HG03108 (cell line): Measurements from ENCODE around the gene ZP1.

Experiments
- ATAC-seq: cut with Tn5 transposase; IDR thresholded peaks from one replicate; pipeline ENCODE4 v1.9.1; 2021; ENCODE audit warnings: moderate library complexity; ENCODE audit not compliant: unreplicated experiment

Gene ZP1

DNA sequence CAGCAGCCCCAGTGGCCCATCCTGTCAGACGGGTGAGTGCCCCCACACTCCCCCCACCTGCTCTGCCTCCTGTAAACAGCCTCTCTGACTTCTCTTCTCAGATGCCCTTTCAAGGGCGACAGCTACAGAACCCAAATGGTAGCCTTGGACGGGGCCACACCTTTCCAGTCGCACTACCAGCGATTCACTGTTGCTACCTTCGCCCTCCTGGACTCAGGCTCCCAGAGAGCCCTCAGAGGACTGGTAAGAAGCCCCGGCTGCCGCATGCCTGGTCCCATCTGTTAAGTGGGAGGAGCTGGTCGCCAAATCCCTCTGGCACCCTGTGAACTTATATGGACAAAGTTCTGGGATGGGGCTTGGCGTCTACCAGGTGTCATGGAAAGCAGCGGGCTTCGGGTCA, 6.2 kb downstream of the ZP1 start:
- no peak for ATAC-seq

- no peak for ATAC-seq
Observed at GRCh38 chr11:60874421-60875365, 7.4 kb downstream of the ZP1 start.

- no peak for ATAC-seq
Observed at GRCh38 chr11:60875366-60876167, 8.2 kb downstream of the ZP1 start.

GRCh38 chr11:60876168-60876485, 8.8 kb downstream of the ZP1 start:
- no peak for ATAC-seq

DNA sequence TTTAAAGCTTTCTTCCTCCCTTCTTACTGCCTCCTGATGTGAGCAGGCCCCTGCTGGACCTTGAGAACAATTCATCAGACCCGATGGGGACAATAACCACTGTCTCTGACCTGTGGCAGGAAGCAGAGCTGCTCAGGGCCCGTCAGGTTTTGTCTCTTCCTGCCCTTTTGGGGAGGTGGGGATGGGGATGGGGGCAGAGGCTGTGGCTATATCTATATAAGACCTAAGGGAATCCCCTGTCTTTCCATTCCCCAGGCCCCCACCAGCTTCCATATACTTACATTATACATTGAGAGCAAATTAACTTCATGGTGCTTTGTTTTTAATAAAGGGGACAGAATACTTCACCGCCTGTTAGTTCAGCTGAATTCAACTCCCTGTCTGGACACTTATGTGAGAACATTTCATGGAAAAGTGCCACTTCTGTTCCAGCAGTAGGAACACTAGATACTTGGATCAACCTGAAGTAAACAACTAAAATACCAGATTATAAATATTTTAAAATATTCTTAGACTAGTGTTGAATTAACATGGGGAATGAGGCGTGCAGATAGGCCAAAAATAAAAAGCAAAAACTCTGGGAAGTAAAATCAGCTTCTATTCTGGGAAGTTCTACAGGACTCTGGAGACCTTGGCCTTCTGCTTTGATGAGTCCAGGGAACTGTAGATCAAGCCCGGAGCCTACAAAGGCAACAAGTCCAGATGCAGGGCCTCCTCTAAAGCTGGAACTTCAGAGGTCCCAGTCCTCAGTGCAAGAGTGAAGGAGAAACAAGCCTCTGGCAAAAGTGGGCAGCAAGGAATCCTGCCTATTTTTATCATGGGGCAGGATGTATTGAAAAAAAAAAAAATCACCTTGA, 11.1 kb downstream of the ZP1 start:
- no peak for ATAC-seq

DNA sequence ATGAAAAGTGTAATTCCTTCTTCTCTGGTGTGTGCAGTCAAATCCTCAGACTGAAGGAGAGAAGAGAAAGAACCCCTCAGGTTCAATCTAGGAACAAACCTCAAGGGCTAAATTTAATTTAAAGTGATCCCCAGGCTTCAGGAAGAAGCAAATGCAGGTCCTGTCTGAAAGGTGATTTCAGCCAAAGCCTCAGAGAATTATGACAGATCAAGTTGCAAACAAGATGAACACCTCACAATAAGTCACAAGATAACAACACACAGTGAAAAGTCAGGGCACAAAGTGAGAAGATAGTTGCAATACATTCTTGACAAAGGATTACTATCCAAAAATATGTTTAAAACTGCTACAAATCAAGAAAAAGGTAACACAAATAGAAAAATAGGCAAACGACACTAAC, 11.8 kb downstream of the ZP1 start:
- ATAC-seq: no peak

- ATAC-seq: no peak
Observed at GRCh38 chr11:60879971-60880588, 12.7 kb downstream of the ZP1 start.

DNA sequence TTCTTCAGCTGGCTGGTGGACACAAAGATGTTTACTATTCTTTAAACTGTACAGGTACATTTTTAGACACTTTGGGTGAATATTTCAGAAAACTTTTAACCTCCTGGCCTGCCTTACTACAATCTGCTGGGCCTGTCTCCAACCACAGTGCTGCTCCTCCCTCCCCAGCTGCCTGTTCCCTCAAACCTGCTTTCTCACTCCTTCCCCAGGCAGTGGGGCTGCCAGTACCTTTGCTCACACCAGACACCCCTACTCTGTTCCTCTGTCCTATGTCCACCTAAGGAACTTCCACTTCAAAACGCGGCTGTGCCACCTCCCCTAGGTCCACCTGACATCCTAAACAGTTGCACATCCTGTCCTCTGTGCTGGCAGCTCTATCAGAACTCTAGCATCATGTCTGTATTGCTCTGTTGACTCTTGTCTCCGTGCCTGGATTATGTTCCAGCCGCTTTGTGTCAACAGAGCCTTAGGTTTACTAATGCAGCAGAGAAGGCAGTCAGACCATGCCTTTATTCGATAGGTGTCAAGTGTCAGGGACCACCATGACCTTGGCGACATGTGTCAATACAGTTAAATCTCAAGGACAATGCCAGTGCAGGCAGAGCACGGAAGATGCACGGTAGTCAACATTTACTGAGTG, 13.4 kb downstream of the ZP1 start:
- no peak for ATAC-seq

DNA sequence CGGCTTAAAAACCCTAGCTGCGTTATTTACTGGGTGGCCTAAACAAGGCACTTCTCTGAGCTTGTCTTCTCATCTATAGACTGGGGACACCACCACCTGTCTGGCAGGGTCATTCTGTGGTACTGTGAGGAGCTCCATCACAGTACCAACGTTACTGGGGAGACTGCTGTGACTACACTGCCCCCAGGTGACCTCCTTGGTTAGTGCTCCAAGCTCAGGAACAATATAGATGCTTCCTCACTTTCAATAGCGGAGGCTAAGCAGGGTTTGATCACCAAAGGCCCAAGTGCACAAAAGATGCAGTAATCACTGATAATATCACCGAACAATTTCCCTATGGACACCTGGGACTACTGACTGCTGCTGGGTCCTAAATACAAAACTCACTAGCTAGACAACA, 20.2 kb downstream of the ZP1 start:
- ATAC-seq: peak; percentile 58

GRCh38 chr11:60889869-60890311, 22.5 kb downstream of the ZP1 start:
- no peak for ATAC-seq

DNA sequence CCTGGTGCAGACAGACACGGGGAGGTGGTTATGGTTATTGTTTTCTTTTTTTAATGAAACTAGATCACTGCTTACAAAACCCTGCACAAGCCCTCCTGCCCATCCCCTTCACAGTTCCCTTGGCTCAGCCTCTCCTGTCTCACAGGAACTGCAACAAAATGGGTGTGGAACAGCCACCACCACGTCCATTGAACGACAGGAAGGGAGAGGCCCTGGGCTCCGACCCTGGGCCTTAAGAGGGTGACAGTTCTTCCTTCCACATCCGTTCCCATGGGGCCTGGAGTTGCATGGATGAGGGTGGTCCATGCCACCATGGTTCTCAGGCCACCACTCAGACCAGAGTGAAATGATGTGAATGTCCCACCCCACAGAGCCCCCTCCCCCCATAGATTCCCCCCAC, 23.4 kb downstream of the ZP1 start:
- no peak for ATAC-seq

- no peak for ATAC-seq
Observed at GRCh38 chr11:60891103-60891741, 23.9 kb downstream of the ZP1 start.

- ATAC-seq: no peak
Observed at GRCh38 chr11:60895687-60896086, 28.3 kb downstream of the ZP1 start.

GRCh38 chr11:60897496-60897895, 30.2 kb downstream of the ZP1 start:
- no peak for ATAC-seq

GRCh38 chr11:60899046-60899936, 31.9 kb downstream of the ZP1 start:
- no peak for ATAC-seq

GRCh38 chr11:60899977-60900376, 32.6 kb downstream of the ZP1 start:
- ATAC-seq: no peak

DNA sequence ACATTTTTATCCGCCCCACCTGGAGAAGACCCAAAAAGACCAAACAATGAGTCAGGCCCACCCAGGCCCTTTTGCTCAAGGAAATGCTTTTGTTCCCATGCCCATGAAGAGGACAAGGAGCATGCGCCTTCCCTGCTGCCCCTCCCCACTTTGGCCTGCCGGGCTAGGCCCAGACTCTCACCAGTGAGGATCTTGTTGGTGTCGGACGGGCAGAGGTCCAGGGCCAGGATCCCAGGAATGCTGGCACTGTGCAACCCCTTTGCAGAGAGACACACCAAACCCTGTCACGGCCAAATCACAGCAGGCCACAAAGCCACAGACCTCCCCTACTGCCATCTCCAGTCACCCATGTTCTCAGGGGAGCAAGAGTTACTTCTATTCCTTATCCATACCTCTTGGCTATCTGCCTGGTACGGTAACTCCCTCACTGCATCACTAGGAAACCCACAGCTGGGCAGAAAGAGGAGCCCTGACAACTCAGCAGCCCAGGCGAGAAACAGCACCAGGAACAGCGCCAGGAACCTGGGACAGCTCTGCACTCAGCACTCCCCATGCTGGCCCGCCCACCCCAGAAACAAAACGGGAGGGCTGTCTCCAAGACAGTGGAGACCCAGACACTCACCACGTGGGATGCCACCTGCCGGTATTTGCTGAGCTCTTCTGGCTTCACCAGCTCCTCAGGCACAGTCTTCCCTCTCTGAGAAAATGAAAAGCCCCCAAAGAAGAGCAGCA, 33.5 kb downstream of the ZP1 start:
- no peak for ATAC-seq

- ATAC-seq: no peak
Observed at GRCh38 chr11:60902625-60903024, 35.3 kb downstream of the ZP1 start.
